Measurements from ENCODE around the gene ELP4. TPM values are rescaled to one million over a fixed set of nuclear protein-coding genes. Genes with fewer than 3 reads are reported as not detected.

The ELP4 gene
- total RNA-seq, 1 experiment from 2014 or later, result 21.4 TPM

- Histone ChIP-seq H3K27me3 (ENCODE audit: insufficient read depth, low read length) (no peaks in the 10 kb centered on the region), H3K4me2 (ENCODE audit: low read length) (no peak overlapping the region), H3K4me1 (ENCODE audit: control insufficient read depth in 1 of 2, insufficient read depth in 2 of 2, low read length in 2 of 2) (no peaks in the 10 kb centered on the region), H3K27ac (ENCODE audit: low read depth, low read length) (no peak overlapping the region), H3K9me3 (ENCODE audit: control insufficient read depth in 1 of 2, insufficient read depth in 1 of 2, low read depth in 1 of 2, low read length in 2 of 2) (no peaks in the 10 kb centered on the region), H4K20me1 (ENCODE audit: insufficient read depth) (no peaks in the 10 kb centered on the region), H3K79me2 (ENCODE audit: insufficient read depth, low read length) (no peaks in the 10 kb centered on the region), H3K36me3 (ENCODE audit: control insufficient read depth in 1 of 2, insufficient read depth in 2 of 2, low read length in 2 of 2) (no peaks in the 10 kb centered on the region), H2AFZ (ENCODE audit: low read depth, low read length, poor library complexity, severe bottlenecking) (no peak overlapping the region), H3K9ac (ENCODE audit: low read length) (no peak overlapping the region), H3K4me3 (replicated peaks in 1 of 2; ENCODE audit: low read depth in 1 of 2, low read length in 2 of 2) (no peak overlapping the region), H3K9me2 (ENCODE audit: insufficient read depth) (no peaks in the 10 kb centered on the region)
- ATAC-seq, result no peak
- CTCF ChIA-PET, result no interaction called here
- TF ChIP-seq EGR1 (IDR thresholded peaks at IDR 0.05; ENCODE audit: low read depth), result no peak
- no peak for TF ChIP-seq ELF1 (IDR thresholded peaks at IDR 0.05; ENCODE audit: borderline replicate concordance, low read depth)
- no peak for TF ChIP-seq JUND (IDR thresholded peaks at IDR 0.05)
- TF ChIP-seq, protein P1, sequence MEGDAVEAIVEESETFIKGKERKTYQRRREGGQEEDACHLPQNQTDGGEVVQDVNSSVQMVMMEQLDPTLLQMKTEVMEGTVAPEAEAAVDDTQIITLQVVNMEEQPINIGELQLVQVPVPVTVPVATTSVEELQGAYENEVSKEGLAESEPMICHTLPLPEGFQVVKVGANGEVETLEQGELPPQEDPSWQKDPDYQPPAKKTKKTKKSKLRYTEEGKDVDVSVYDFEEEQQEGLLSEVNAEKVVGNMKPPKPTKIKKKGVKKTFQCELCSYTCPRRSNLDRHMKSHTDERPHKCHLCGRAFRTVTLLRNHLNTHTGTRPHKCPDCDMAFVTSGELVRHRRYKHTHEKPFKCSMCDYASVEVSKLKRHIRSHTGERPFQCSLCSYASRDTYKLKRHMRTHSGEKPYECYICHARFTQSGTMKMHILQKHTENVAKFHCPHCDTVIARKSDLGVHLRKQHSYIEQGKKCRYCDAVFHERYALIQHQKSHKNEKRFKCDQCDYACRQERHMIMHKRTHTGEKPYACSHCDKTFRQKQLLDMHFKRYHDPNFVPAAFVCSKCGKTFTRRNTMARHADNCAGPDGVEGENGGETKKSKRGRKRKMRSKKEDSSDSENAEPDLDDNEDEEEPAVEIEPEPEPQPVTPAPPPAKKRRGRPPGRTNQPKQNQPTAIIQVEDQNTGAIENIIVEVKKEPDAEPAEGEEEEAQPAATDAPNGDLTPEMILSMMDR (IDR thresholded peaks at IDR 0.05 in 2 of 3, conservative IDR thresholded peaks at IDR 0.05 in 1 of 3; ENCODE audit: borderline replicate concordance in 1 of 3, insufficient read depth in 1 of 3, low read depth in 2 of 3, low read length in 2 of 3), result no peak
- TF ChIP-seq RAD21 (IDR thresholded peaks at IDR 0.05; ENCODE audit: low read depth), result no peak
- TF ChIP-seq, protein P2, sequence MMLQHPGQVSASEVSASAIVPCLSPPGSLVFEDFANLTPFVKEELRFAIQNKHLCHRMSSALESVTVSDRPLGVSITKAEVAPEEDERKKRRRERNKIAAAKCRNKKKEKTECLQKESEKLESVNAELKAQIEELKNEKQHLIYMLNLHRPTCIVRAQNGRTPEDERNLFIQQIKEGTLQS (IDR thresholded peaks at IDR 0.05), result no peak
- no peak for DNase-seq (ENCODE audit: low read depth, low spot score)
- intact Hi-C loops (cut with micrococcal nuclease), result no loop called here
- POLR2A ChIA-PET, result no interaction called here
- BruUV-seq (replicated peaks), result no TSS peak
- RAD21 ChIA-PET (ENCODE audit: low non-redundant PET in 1 of 2, low total read pairs in 2 of 2, uncharacterized antibody in 2 of 2, unreplicated experiment in 2 of 2), result no interaction called here
Observed at GRCh38 chr11:31770011-31770700, 260.6 kb downstream of the ELP4 start.

DNA sequence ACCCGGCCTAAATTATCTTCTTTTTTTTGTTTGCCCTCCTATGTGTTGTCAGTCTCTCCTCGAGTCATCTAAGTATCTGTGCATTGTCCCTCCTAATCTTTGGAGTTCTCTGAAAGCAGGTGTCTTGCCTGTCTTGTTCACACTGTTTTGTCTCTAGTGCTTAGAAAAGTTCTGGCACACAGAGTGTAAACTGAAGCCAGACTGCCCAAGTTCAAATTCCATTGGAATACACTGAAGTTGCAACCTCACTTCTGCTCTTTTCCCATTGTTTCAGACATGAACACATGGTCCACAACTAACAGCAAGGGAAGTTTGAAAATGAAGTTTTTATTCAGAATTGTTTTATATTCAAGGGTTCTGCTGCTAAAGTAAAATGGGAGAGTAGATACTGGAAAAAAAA, 262.8 kb downstream of the ELP4 start:
- Histone ChIP-seq H3K4me2 (ENCODE audit: low read length) (no peak overlapping the region), H3K4me1 (ENCODE audit: control insufficient read depth in 1 of 2, insufficient read depth in 2 of 2, low read length in 2 of 2) (no peaks in the 10 kb centered on the region), H3K36me3 (ENCODE audit: control insufficient read depth in 1 of 2, insufficient read depth in 2 of 2, low read length in 2 of 2) (no peaks in the 10 kb centered on the region), H3K9ac (ENCODE audit: low read length) (no peak overlapping the region), H2AFZ (ENCODE audit: low read depth, low read length, poor library complexity, severe bottlenecking) (no peak overlapping the region), H3K4me3 (replicated peaks in 1 of 2; ENCODE audit: low read depth in 1 of 2, low read length in 2 of 2) (no peak overlapping the region), H3K9me3 (ENCODE audit: control insufficient read depth in 1 of 2, insufficient read depth in 1 of 2, low read depth in 1 of 2, low read length in 2 of 2) (no peaks in the 10 kb centered on the region), H4K20me1 (ENCODE audit: insufficient read depth) (no peaks in the 10 kb centered on the region), H3K27me3 (ENCODE audit: insufficient read depth, low read length) (no peaks in the 10 kb centered on the region), H3K79me2 (ENCODE audit: insufficient read depth, low read length) (no peaks in the 10 kb centered on the region), H3K27ac (ENCODE audit: low read depth, low read length) (no peak overlapping the region), H3K9me2 (ENCODE audit: insufficient read depth) (no peaks in the 10 kb centered on the region)
- ATAC-seq (no peak), DNase-seq (ENCODE audit: low read depth, low spot score) (no peak)
- ChIA-PET POLR2A (no interaction called here), CTCF (no interaction called here), RAD21 (ENCODE audit: low non-redundant PET in 1 of 2, low total read pairs in 2 of 2, uncharacterized antibody in 2 of 2, unreplicated experiment in 2 of 2) (no interaction called here)
- intact Hi-C loops (cut with micrococcal nuclease), result no loop called here
- BruUV-seq (replicated peaks), result no TSS peak
- TF ChIP-seq ZBTB33 (IDR thresholded peaks at IDR 0.05; ENCODE audit: extremely low read depth, insufficient replicate concordance, low read length) (no peak), REST (IDR thresholded peaks at IDR 0.05; ENCODE audit: low read depth) (no peak), POLR2A (IDR thresholded peaks at IDR 0.05; ENCODE audit: borderline replicate concordance, extremely low read depth, insufficient read depth, insufficient read length) (no peak), CBX3 (IDR thresholded peaks at IDR 0.05; ENCODE audit: low read depth) (no peak), SIN3A (IDR thresholded peaks at IDR 0.05; ENCODE audit: low read depth) (no peak), EGR1 (IDR thresholded peaks at IDR 0.05; ENCODE audit: low read depth) (no peak)
- TF ChIP-seq, protein P3, sequence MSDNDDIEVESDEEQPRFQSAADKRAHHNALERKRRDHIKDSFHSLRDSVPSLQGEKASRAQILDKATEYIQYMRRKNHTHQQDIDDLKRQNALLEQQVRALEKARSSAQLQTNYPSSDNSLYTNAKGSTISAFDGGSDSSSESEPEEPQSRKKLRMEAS (IDR thresholded peaks at IDR 0.05), result no peak

Data from HCT116 (cell line).